Measurements from ENCODE around the gene KCNK10. TPM values are rescaled to one million over a fixed set of nuclear protein-coding genes. Genes with fewer than 3 reads are reported as not detected.

KCNK10 gene
- total RNA-seq, 1 donor from 2014 or later, result not detected

DNA sequence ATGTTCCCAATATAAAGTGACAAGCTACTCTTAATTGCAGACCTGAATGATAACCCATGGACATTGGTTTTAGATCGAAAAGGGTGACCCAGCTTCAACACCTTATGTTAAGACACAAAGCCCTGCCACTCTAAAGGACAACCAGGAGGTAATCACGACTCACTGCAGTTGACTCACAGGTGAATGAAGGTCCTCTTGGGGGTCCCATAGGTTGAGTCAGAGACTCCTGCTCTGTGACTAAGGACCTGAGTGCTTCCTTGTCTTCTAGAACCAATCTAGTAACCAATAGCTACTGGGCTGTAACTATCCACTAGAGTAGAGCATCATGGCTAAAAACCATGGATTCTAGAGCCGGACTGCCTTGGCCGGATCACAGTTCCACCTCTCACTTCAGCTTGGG lies 73.8 kb downstream of the KCNK10 start:
- no peaks in the 10 kb centered on the region for H3K27me3 ChIP-seq
- DNase-seq (ENCODE audit: low spot score in 2 of 2), result no peak
- no peaks in the 10 kb centered on the region for H3K36me3 ChIP-seq
- no peaks in the 10 kb centered on the region for H3K4me1 ChIP-seq
- no peak overlapping the region for H3K4me3 ChIP-seq
- no peaks in the 10 kb centered on the region for H3K9me3 ChIP-seq
- intact Hi-C loops (cut with DNase I), result no loop called here
- no peak overlapping the region for H3K27ac ChIP-seq
- no peak for TF ChIP-seq CTCF (IDR thresholded peaks at IDR 0.05)

- Histone ChIP-seq H3K4me3 (no peak overlapping the region), H3K4me1 (no peaks in the 10 kb centered on the region), H3K36me3 (no peaks in the 10 kb centered on the region), H3K9me3 (no peaks in the 10 kb centered on the region), H3K27me3 (no peaks in the 10 kb centered on the region), H3K27ac (no peak overlapping the region)
- no peak for DNase-seq (ENCODE audit: low spot score in 2 of 2)
- intact Hi-C loops (cut with DNase I), result no loop called here
- no peak for TF ChIP-seq CTCF (IDR thresholded peaks at IDR 0.05)
These were observed 74.5 kb downstream of the KCNK10 start for GRCh38 chr14:88248606-88249005.

DNA sequence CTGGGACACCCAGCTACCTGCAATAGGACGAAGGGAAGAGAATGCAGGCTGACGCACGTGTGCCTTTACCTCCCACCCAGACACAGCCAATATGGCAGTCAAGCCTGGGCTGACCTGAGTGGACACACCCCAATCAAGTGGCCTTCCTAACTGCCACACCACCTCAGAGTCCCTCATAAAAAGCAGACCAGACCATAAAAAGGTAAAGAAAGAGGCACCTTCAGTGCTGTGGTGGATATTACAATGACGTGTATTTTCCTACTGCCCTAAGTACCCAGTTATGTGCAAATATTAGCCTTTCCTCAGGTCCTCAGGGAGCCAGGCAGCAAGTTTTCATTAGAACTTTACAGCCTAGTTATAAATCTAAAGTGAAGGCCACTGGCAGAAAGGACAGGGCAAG lies 75.8 kb downstream of the KCNK10 start:
- DNase-seq (ENCODE audit: low spot score in 2 of 2), result no peak
- Histone ChIP-seq H3K4me3 (no peak overlapping the region), H3K4me1 (no peaks in the 10 kb centered on the region), H3K9me3 (no peaks in the 10 kb centered on the region), H3K36me3 (no peaks in the 10 kb centered on the region), H3K27me3 (no peaks in the 10 kb centered on the region), H3K27ac (no peak overlapping the region)
- TF ChIP-seq CTCF (IDR thresholded peaks at IDR 0.05), result no peak
- intact Hi-C loops (cut with DNase I), result no loop called here

GRCh38 chr14:88245321-88245720 lies 77.7 kb downstream of the KCNK10 start:
- DNase-seq (ENCODE audit: low spot score in 2 of 2), result no peak
- H3K27ac ChIP-seq, result no peak overlapping the region
- H3K9me3 ChIP-seq, result no peaks in the 10 kb centered on the region
- no peaks in the 10 kb centered on the region for H3K4me1 ChIP-seq
- no peaks in the 10 kb centered on the region for H3K36me3 ChIP-seq
- no peak overlapping the region for H3K4me3 ChIP-seq
- intact Hi-C loops (cut with DNase I), result no loop called here
- H3K27me3 ChIP-seq, result no peaks in the 10 kb centered on the region
- no peak for TF ChIP-seq CTCF (IDR thresholded peaks at IDR 0.05)

GRCh38 chr14:88243946-88244345 lies 79.1 kb downstream of the KCNK10 start:
- no peaks in the 10 kb centered on the region for H3K36me3 ChIP-seq
- TF ChIP-seq CTCF (IDR thresholded peaks at IDR 0.05), result no peak
- intact Hi-C loops (cut with DNase I), result no loop called here
- DNase-seq (ENCODE audit: low spot score in 2 of 2), result no peak
- no peaks in the 10 kb centered on the region for H3K4me1 ChIP-seq
- no peak overlapping the region for H3K27ac ChIP-seq
- H3K27me3 ChIP-seq, result no peaks in the 10 kb centered on the region
- H3K4me3 ChIP-seq, result no peak overlapping the region
- no peaks in the 10 kb centered on the region for H3K9me3 ChIP-seq

DNA sequence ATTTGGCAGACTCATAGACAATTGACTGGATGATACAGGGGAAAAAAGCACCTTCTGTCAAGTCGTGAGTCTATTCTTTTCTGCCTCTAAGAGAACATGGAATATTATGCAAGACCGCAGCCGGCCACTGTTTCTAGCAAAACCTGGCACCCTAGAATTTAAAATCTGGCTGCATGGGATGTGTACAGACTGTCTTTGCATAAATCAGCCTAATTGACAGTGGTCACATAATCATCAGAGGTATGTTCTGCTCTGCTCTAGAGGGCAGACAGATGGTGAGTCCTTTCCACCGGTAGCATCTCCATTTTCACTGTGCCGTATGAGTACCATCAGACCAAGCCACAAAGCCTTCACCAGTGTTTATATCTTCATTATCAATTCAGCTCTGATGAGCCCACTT lies 80.6 kb downstream of the KCNK10 start:
- H3K27ac ChIP-seq, result no peak overlapping the region
- intact Hi-C loops (cut with DNase I), result no loop called here
- TF ChIP-seq CTCF (IDR thresholded peaks at IDR 0.05), result no peak
- H3K9me3 ChIP-seq, result no peaks in the 10 kb centered on the region
- no peaks in the 10 kb centered on the region for H3K36me3 ChIP-seq
- DNase-seq (ENCODE audit: low spot score in 2 of 2), result no peak
- no peaks in the 10 kb centered on the region for H3K27me3 ChIP-seq
- H3K4me3 ChIP-seq, result no peak overlapping the region
- H3K4me1 ChIP-seq, result no peaks in the 10 kb centered on the region

All from ascending aorta (tissue), 2 donors.